NOMO-1 treated with DMSO at 0.1 percent for 48 hours (cell line): ENCODE data around the gene MPV17L2.

Experiments
- DNase-seq: peaks from one replicate; lab custom pipeline; 2025; ENCODE audit not compliant: unreplicated experiment; lab: John Stamatoyannopoulos, UW

The MPV17L2 gene

DNA sequence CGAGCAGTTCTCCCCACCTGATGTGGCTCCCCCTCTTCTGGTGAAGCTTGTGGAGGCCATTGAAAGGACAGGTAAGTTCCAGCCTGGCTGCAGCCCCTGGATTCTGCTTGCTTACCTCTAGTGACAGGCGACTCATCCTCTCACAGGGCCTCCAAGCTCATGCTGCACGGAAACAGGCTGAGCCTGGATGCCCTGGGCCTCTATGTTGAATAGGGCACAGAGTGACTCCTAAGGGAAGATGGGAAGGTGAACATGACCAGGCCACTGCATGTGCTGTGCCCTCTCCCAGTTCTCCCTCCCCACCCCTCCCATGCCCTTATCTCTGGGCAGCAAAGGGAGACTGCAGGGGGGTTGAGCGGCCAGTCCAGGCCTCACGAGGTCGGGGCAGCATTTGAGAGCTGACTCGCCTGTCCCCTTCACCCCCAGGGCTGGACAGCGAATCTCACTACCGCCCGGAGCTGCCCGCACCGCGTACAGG is 32.5 kb upstream of the MPV17L2 start:
- no peak for DNase-seq

GRCh38 chr19:18160971-18161635 is 31.9 kb upstream of the MPV17L2 start:
- no peak for DNase-seq

DNA sequence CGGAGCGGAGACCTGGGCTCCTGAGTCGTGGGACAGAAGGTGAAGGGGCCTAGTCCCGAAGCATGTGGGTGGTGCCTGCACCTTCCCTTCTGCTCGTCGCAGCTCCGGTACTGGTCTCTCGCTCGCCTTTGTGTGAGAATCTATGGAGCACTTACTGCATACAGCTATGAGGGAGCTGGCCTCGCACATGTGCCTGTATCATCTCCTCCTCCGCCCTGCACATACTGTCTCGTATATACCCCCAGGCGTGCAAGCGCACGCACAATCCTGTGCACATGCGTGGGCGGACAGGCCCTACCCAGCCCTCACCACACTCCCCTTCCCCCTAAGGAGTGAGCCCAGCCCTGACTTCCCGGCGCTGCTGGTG is 31.4 kb upstream of the MPV17L2 start:
- no peak for DNase-seq

DNA sequence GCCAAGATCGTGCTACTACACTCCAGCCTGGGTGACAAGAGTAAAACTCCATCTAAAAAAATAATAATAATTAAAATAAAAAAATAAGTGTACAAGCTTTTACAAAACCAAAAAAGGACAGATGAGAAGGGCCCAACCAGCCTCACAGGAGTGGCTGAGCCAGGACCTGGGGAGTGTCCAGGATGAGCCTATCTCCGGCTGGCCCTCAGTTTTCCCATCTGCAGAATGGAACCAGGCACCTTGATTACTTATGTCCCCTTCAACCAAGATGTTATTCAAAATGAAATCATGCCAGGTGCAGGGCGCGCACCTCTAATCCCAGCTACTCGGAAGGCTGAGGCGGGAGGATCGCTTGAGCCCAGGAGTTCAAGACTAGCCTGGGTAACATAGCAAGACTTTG is 28.9 kb upstream of the MPV17L2 start:
- no peak for DNase-seq

DNA sequence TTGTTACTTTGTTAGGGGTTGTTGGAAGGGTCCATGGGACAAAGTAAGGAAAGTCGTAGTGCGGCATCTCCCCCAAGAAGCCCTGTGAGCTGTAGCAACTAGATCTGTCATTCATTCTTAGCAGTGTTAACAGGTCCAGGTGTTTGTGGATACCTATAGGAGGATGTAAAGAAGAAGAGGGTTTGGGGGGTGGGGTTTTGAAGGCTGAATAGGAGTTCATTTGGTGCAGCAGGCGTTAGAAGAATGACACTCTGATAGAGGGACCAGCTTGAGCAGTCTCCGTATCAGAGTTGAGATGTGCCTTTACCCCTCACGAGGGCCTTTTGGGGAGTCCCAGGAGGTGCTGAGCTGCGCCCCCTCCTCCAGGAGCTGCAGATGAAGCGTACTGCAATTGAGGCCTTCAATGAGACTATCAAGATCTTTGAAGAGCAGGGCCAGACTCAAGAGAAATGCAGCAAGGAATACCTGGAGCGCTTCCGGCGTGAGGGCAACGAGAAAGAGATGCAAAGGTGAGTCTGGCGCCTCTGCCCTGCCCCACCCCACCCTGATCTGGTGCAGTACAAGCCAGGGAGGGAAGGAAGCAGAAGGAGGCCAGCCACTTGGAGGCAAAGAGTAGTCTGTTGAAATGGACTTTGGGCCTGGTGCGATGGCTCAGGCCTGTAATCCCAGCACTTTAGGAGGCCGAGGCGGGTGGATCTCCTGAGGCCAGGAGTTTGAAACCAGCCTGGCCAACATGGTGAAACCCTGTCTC is 27.0 kb upstream of the MPV17L2 start:
- DNase-seq: no peak

DNA sequence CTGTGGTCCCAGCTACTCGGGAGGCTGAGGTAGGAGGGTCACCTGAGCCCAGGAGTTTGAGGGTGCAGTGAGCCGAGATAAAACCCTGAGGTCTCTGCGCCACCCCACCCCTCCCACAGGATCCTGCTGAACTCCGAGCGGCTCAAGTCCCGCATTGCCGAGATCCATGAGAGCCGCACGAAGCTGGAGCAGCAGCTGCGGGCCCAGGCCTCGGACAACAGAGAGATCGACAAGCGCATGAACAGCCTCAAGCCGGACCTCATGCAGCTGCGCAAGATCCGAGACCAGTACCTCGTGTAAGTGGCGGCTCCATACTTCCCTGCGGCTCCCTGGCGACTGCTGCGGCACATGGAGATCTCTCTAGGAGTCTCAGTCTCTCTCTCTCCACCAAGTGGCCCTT is 26.0 kb upstream of the MPV17L2 start:
- no peak for DNase-seq

GRCh38 chr19:18167975-18168645 is 24.9 kb upstream of the MPV17L2 start:
- DNase-seq: peak; percentile 44

GRCh38 chr19:18168673-18169381 is 24.2 kb upstream of the MPV17L2 start:
- DNase-seq: no peak

DNA sequence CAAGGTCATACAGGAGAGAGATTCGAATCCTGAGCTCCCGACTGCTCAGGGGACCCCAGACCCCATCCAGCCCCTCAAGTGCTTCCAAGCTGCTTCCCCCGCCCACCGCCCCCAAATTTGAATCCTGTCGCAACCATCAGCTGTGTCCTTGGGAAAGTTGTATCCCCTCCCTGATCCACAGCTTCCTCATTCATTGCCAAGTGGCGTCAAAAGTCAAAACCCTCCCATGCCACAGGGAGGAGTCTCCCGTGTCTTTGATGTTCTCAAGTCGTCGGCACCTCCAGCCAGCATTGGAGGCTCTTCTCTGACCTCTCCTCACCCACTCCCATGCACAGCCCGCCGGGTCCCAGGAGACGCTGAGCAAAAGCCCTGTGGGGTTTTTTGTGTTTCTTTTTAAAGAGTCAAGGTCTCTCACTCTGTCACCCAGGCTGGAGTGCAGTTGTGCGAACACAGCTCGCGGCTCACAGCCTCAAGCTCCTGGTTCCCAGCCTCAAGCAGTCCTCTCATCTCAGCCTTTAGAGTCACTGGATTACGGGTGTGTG is 22.2 kb upstream of the MPV17L2 start:
- peak; percentile 28 for DNase-seq

DNA sequence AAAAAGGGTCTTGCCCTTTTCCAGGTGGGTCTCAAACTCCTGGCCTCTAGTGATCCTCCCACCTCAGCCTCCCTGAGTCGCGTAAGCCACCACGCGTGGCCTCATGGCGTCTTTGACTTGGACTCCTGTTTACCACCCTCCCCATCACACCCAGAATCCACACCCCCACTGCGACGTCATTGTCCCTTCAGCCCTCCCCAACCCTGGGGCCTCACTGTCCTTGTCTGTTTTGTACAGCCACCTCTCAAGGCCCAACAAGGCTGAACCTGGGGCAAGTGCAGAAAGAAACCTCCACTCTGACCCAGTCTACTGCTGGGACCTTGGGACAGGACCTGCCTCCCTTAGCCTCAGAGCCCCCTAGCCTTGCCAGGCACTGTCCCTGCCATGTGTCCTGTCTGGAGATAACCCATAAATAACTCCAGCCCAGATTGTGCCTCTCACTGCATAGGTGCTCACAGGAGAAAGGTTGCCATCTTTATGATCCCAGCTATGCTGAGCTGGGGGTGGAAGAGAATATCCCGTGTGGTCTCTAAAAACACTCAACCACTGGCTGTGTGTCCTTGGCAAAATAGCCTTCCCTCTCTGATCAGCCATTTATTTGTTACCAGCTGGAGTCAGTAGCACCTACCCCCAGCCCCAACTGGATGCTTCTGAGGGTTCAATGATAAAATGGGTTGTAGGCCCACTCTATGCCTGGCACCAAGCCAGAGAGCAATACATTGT is 21.3 kb upstream of the MPV17L2 start:
- no peak for DNase-seq

DNA sequence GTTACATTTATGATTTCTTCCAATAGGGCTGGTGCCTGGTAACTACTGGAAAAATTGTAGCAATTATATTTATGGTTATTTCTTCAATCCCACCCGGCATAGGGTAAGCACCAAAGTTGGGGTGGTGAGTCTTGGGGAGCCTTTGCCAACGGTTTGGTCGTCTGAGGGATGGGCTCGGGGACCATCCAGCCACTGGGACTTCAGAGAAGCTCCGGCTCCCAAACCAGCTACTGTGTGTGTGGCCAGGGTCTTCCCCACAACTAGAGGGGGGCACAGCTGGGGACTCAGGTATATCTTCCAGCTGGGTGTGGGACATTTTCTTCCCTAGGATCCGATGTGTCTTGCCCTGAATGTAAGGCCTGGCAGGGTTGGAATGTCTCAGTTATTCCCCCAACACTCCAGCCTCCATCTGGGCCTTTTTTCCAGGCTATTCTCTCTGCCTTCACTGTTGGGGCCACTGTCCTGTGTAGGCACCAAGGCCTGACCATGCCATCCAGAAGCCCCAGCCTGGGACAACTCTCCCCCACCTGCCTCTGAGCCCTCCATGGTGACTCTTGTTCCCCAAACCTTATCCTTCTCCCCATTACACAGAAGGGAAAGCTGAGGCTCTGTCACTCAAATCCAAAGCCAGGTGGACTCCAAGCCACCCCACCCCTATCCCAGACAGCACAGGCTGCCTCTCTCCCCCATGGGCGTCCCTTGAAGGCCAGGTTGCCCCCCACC is 20.5 kb upstream of the MPV17L2 start:
- no peak for DNase-seq

DNA sequence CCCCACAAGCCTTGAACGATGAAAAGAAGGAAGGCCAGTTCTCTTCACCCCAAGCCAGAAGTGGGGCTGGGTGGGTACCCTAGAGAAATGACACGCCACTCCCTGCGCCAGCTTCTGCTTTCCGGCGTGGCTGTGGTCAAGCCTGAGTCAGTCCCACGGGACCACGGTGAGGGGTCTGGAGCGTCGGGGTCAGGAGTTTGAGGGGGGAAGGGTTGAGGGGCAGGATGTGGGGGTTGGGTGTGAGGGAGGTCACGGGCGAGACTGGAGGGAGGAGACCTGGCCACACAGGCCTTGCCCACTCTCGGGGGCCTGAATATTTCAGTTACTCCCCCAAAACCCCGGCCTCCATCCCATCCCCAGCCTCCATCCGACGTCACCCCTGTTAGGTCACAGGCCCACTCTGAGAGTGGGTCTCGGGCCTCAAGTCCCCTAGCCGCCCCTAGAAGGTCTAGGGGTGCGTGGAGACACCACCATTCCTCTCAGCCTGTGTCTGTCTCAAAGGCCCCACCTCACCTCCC is 19.9 kb upstream of the MPV17L2 start:
- DNase-seq: peak; percentile 61

DNA sequence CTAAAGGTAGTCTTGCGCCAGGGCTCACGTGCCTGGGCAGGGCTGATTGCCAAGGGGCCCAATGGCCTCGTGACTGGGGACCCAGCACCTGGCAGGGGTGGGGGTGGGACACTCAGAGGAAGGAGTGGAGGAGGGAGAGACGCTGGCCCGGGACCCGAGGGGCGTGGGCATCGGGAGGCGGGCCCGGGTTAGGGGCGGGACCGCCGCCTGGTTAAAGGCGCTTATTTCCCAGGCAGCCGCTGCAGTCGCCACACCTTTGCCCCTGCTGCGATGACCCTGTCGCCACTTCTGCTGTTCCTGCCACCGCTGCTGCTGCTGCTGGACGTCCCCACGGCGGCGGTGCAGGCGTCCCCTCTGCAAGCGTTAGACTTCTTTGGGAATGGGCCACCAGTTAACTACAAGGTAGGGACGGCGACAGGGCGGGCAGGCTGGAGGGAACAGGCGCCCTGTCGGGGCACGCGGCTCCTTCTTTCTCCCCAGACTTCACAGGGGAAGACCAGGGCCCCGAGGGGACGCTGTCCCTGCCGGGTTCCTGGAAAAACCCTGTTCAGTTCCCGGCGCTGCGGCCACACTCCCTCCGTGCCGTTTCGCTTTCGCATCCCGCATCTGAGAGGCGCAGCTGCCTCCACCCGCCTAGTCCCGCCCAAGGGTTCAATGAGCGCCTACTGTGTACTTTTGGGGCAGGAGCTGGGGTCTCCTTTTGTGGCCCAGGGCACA is 19.3 kb upstream of the MPV17L2 start, which contains the start of gene IFI30:
Gene IFI30 (plus strand): TSS at position 242 of the 717 bp plus-strand sequence. CDS start 29 bp downstream, at position 271.
- peak; percentile 66 for DNase-seq

GRCh38 chr19:18174983-18175382 is 18.0 kb upstream of the MPV17L2 start:
- DNase-seq: no peak

DNA sequence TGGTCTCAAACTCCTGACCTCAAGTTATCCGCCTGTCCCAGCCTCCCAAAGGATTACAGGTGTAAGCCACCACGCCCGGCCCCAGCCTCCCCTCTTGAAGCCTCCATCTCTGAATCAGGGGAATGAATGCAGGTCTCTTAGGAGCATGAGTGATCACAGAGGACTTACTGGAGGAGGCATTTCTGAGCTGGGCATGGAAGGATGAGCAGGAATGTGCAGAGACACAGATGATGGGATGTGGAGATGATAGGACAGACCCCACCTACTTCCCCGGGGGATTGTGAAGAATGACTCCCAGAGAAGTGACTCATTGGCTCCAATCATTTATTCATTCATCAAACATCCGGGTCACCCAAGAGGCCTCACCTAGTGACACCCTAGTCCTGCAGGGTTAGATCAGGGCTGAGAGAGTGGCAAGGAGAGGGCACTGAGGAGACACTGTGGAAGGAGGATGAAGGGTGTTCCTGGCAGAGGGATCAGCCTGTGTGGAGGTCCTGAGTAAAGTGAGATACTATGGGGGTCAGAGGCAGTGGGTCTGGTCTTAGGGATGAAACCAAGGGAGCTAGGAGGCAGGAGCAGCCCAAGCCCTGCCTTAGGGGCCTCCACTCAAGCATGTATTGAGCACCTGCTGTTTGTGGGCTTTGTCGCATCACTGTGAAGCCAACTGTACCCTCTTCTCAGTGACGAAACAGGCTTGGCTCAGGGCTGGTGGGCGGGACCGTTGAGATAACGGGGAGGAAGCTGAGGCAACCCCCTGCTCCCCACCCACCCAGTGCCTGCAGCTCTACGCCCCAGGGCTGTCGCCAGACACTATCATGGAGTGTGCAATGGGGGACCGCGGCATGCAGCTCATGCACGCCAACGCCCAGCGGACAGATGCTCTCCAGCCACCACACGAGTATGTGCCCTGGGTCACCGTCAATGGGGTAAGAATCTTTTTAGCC is 16.4 kb upstream of the MPV17L2 start:
- no peak for DNase-seq

DNA sequence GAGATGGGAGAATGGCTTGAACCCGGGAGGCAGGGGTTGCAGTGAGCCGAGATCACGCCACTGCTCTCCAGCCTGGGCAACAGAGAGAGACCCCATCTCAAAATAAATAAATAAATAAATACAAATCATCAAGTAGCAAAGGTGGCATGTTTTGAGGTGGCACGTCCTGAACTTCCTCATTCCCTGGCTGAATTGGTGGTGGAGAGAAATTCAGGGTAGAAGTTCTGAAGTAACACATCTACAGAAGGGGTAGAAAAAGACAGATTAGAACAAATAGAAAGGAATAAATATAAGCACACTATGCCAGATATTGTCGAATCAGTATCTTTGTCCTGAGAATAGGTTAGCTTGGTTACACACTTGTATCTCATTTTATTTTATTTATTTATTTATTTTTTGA is 13.1 kb upstream of the MPV17L2 start:
- DNase-seq: no peak

DNA sequence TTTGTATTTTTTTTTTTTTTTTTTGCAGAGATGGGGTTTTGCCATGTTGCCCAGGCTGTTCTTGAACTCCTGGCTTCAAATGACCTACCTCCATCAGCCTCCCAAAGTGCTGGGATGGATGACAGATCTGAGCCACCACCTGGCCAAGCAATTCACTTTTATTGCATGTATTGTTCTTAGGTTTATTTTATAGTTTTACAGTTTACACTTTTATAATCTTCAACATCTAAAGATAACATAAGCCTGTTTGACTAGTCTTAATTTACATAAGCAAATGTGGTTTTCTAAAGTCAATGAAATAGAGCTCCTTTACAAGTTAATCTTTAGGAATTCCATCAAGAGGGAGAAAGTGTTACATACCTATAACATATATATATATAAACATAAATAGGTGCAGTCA is 9.5 kb upstream of the MPV17L2 start:
- DNase-seq: no peak

DNA sequence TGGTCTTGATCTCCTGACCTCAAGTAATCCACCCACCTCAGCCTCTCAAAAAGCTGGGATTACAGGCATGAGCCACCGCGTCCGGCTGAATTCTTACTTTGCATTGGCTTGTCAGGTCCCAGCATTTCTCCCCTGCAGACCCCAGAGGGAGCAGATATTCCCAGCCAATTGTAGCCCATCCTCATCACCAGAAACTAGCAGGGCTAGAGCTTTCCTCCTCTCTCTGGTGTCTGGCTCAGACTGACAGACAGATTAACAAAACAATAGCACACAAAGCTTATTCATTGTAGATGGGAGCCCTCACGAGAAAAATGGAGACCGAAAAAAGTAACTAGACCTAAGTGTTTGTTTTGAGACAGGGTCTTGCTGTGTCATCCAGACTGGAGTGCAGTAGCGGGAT is 7.5 kb upstream of the MPV17L2 start:
- no peak for DNase-seq
